Measurements from ENCODE around the gene OPN3.

- TF ChIP-seq EZH2 (IDR thresholded peaks at IDR 0.05), result no peak
- TF ChIP-seq POLR2AphosphoS5 (IDR thresholded peaks at IDR 0.05; ENCODE audit: borderline replicate concordance, low read depth, low read length), result no peak
- TF ChIP-seq FOXP2 (optimal IDR thresholded peaks at IDR 0.05; ENCODE audit: control extremely low read depth, extremely low read length, insufficient read depth), result no peak
Measured at GRCh38 chr1:241637046-241637590, 3.1 kb downstream of the OPN3 start.
